Activated gamma-delta T cell (primary cell): ENCODE results near the gene OR2M4.
"Not testable (repeated sequence)": the region's sequence is repeated elsewhere in the genome, so short reads cannot be mapped to it uniquely, and the experiment has no call there.

Experiments
- DNase-seq: peaks from one replicate; lab custom pipeline; 2025; lab: John Stamatoyannopoulos, UW
- total RNA-seq, 2 donors: gene quantifications; one replicate each; lab custom pipeline; 2026; lab: John Stamatoyannopoulos, UW

OR2M4 gene
- 0 reads per million in 2 donors for total RNA-seq

- DNase-seq, result no peak
These were observed at the start of gene OR2M4 for GRCh38 chr1:248231117-248231516. TSS of gene OR2M4 (plus strand) at chr1:248231417. CDS start at chr1:248238929, 7,512 bp downstream.

GRCh38 chr1:248183996-248184395 lies 47.2 kb upstream of the OR2M4 start:
- no peak for DNase-seq

- DNase-seq, result no peak
These were observed 43.9 kb upstream of the OR2M4 start for GRCh38 chr1:248187363-248187762.

GRCh38 chr1:248189026-248189425 lies 42.2 kb upstream of the OR2M4 start:
- DNase-seq, result no peak

GRCh38 chr1:248194117-248194516 lies 37.1 kb upstream of the OR2M4 start:
- no peak for DNase-seq

- no peak for DNase-seq
These were observed 34.3 kb upstream of the OR2M4 start, which contains the start of gene OR2M3 for GRCh38 chr1:248196965-248197364. TSS of gene OR2M3 (plus strand) at chr1:248197265. CDS start at chr1:248203068, 5,803 bp downstream.

- DNase-seq, result no peak
These were observed 15.3 kb upstream of the OR2M4 start for GRCh38 chr1:248215880-248216279.

GRCh38 chr1:248225537-248225936 lies 5.7 kb upstream of the OR2M4 start:
- no peak for DNase-seq

- DNase-seq, result no peak
These were observed 1.8 kb upstream of the OR2M4 start for GRCh38 chr1:248229360-248229908.

GRCh38 chr1:248239478-248239877 lies 8.3 kb downstream of the OR2M4 start:
- DNase-seq, result no peak

GRCh38 chr1:248243204-248243603 lies 12.0 kb downstream of the OR2M4 start:
- no peak for DNase-seq

GRCh38 chr1:248259309-248259708 lies 28.1 kb downstream of the OR2M4 start:
- not testable (repeated sequence) for DNase-seq

- DNase-seq, result no peak
These were observed 37.0 kb downstream of the OR2M4 start for GRCh38 chr1:248268178-248268577.

GRCh38 chr1:248273225-248273624 lies 42.0 kb downstream of the OR2M4 start:
- not testable (repeated sequence) for DNase-seq

GRCh38 chr1:248277876-248278275 lies 46.7 kb downstream of the OR2M4 start, which contains the start of gene OR2T33:
TSS of gene OR2T33 (minus strand) at chr1:248277976. CDS start at chr1:248273814, 4,162 bp downstream.
- no peak for DNase-seq

GRCh38 chr1:248288391-248288790 lies 57.2 kb downstream of the OR2M4 start:
- no peak for DNase-seq
